Right atrium auricular region (tissue), 2 donors: ENCODE data around the gene TEX11. TPM values are rescaled to one million over a fixed set of nuclear protein-coding genes. Genes with fewer than 3 reads are reported as not detected.
"Not testable (repeated sequence)": the region's sequence is repeated elsewhere in the genome, so short reads cannot be mapped to it uniquely, and the experiment has no call there.

Experiments
- DNase-seq: peaks from one replicate; pipeline ENCODE4 v3.0.0-alpha.2; 2019; ENCODE audit warnings: low spot score
- H3K27ac ChIP-seq, 2 donors: fragments of 200-600 bp; sonication (generic); 1 replicate in 1 of 2; 2 replicates in 1 of 2; pipeline ENCODE4 v1.5.1; 2016 to 2019
- H3K27me3 ChIP-seq, 2 donors: fragments of 200-600 bp; sonication (generic); one replicate each; pipeline versions ENCODE4 v1.5.1 to v1.6.0; 2017 to 2019
- H3K36me3 ChIP-seq: fragments of 200-600 bp; sonication (generic); one replicate; pipeline ENCODE4 v1.5.1; 2016
- H3K4me1 ChIP-seq, 2 donors: fragments of 200-600 bp; sonication (generic); one replicate each; pipeline versions ENCODE4 v1.5.1 to v1.6.0; 2017 to 2019
- H3K4me3 ChIP-seq, 2 donors: fragments of 200-600 bp; sonication (generic); 1 replicate in 1 of 2; 2 replicates in 1 of 2; pipeline ENCODE4 v1.5.1; 2017 to 2019; ENCODE audit warnings: mild to moderate bottlenecking in 1 of 2, moderate library complexity in 1 of 2
- H3K9me3 ChIP-seq, 2 donors: fragments of 200-600 bp; sonication (generic); one replicate each; pipeline ENCODE4 v1.5.1; 2019
- CTCF ChIP-seq, 2 donors: fragments of 200-600 bp; sonication (generic); IDR thresholded peaks; one replicate each; pipeline ENCODE4 v1.5.1; 2019; ENCODE audit warnings: antibody characterized with exemption in 2 of 2
- total RNA-seq, 2 donors: library from RNA; depleted of rRNA; stranded (reverse); fragments of >200 nt; gene quantifications; one replicate each; pipeline ENCODE4 v1.1.0, GENCODE V29; 2016

TEX11 gene
- total RNA-seq, 2 donors from 2014 or later, result not detected

GRCh38 chrX:70916754-70917153 is 8.2 kb upstream of the TEX11 start:
- no peaks in the 10 kb centered on the region for H3K27me3 ChIP-seq
- TF ChIP-seq CTCF (IDR thresholded peaks at IDR 0.05), result no peak
- no peaks in the 10 kb centered on the region for H3K36me3 ChIP-seq
- no peak overlapping the region for H3K27ac ChIP-seq
- no peaks in the 10 kb centered on the region for H3K4me1 ChIP-seq
- no peaks in the 10 kb centered on the region for H3K9me3 ChIP-seq
- no peak for DNase-seq
- no peak overlapping the region for H3K4me3 ChIP-seq

GRCh38 chrX:70907900-70908299 is 611 bp downstream of the TEX11 start:
- no peaks in the 10 kb centered on the region for H3K9me3 ChIP-seq
- H3K27me3 ChIP-seq, result no peaks in the 10 kb centered on the region
- DNase-seq, result no peak
- no peak overlapping the region for H3K27ac ChIP-seq
- no peaks in the 10 kb centered on the region for H3K36me3 ChIP-seq
- no peak overlapping the region for H3K4me3 ChIP-seq
- no peak for TF ChIP-seq CTCF (IDR thresholded peaks at IDR 0.05)
- no peaks in the 10 kb centered on the region for H3K4me1 ChIP-seq

- DNase-seq, result no peak
- no peaks in the 10 kb centered on the region for H3K27me3 ChIP-seq
- H3K4me1 ChIP-seq, result no peaks in the 10 kb centered on the region
- H3K9me3 ChIP-seq, result no peaks in the 10 kb centered on the region
- TF ChIP-seq CTCF (IDR thresholded peaks at IDR 0.05), result no peak
- no peak overlapping the region for H3K27ac ChIP-seq
- H3K4me3 ChIP-seq, result no peak overlapping the region
- H3K36me3 ChIP-seq, result no peaks in the 10 kb centered on the region
These were observed 7.0 kb downstream of the TEX11 start for GRCh38 chrX:70901465-70901864.

- DNase-seq, H3K27ac ChIP-seq, H3K36me3 ChIP-seq, H3K4me1 ChIP-seq, H3K9me3 ChIP-seq, H3K4me3 ChIP-seq, H3K27me3 ChIP-seq: not testable (repeated sequence)
These were observed 18.1 kb downstream of the TEX11 start for GRCh38 chrX:70890441-70890840.

- no peaks in the 10 kb centered on the region for H3K36me3 ChIP-seq
- H3K27ac ChIP-seq, result no peak overlapping the region
- no peak overlapping the region for H3K4me3 ChIP-seq
- no peaks in the 10 kb centered on the region for H3K4me1 ChIP-seq
- H3K9me3 ChIP-seq, result no peaks in the 10 kb centered on the region
- no peak for TF ChIP-seq CTCF (IDR thresholded peaks at IDR 0.05)
- no peak for DNase-seq
- no peaks in the 10 kb centered on the region for H3K27me3 ChIP-seq
These were observed 29.6 kb downstream of the TEX11 start for GRCh38 chrX:70878902-70879301.

GRCh38 chrX:70852294-70852693 is 56.2 kb downstream of the TEX11 start:
- Histone ChIP-seq H3K27ac (no peak overlapping the region), H3K4me1 (no peaks in the 10 kb centered on the region), H3K4me3 (no peak overlapping the region), H3K27me3 (no peaks in the 10 kb centered on the region), H3K9me3 (no peaks in the 10 kb centered on the region), H3K36me3 (no peaks in the 10 kb centered on the region)
- DNase-seq, result no peak
- TF ChIP-seq CTCF (IDR thresholded peaks at IDR 0.05), result no peak

- H3K27ac ChIP-seq, H3K4me1 ChIP-seq, DNase-seq, H3K36me3 ChIP-seq, H3K9me3 ChIP-seq, H3K4me3 ChIP-seq, H3K27me3 ChIP-seq: not testable (repeated sequence)
These were observed 64.4 kb downstream of the TEX11 start for GRCh38 chrX:70844081-70844480.

- H3K4me3 ChIP-seq, DNase-seq, H3K4me1 ChIP-seq, H3K27me3 ChIP-seq, H3K36me3 ChIP-seq, H3K27ac ChIP-seq, H3K9me3 ChIP-seq: not testable (repeated sequence)
These were observed 64.9 kb downstream of the TEX11 start for GRCh38 chrX:70843620-70844019.
